VCaP (cell line): ENCODE data around the gene MTSS2.

Experiments used
- H3K27ac ChIP-seq: fragments of 450-650 bp; 2 replicates; pipeline ENCODE4 v1.5.1; 2017
- CTCF ChIP-seq: fragments of 450-650 bp; conservative IDR thresholded peaks from 2 replicates; pipeline ENCODE4 v1.5.1; 2017; ENCODE audit warnings: mild to moderate bottlenecking, moderate library complexity

The MTSS2 gene

GRCh38 chr16:70682239-70683145 lies 3.4 kb downstream of the MTSS2 start:
- TF ChIP-seq CTCF: no peak
- peak overlapping the region; percentile 23; the same call in 1 of the 2 replicates for H3K27ac ChIP-seq

GRCh38 chr16:70681382-70682238 lies 4.2 kb downstream of the MTSS2 start:
- peak overlapping the region; percentile 23; the same call in 1 of the 2 replicates for H3K27ac ChIP-seq
- no peak for TF ChIP-seq CTCF

- no peak for TF ChIP-seq CTCF
- H3K27ac ChIP-seq: 0 out of 2 replicates have a peak overlapping the region, but pooled peaks have one; percentile 23
These were observed 5.1 kb downstream of the MTSS2 start for GRCh38 chr16:70680495-70681381.

- H3K27ac ChIP-seq: no peak overlapping the region
- TF ChIP-seq CTCF: peak; percentile 50; the same call in 1 of the 2 replicates
These were observed 6.0 kb downstream of the MTSS2 start for GRCh38 chr16:70679671-70680494.

- H3K27ac ChIP-seq: no peak overlapping the region
- TF ChIP-seq CTCF: no peak
These were observed 6.8 kb downstream of the MTSS2 start for GRCh38 chr16:70678898-70679670.
